ENCODE measurements around the gene ODAD4.

The ODAD4 gene

DNA sequence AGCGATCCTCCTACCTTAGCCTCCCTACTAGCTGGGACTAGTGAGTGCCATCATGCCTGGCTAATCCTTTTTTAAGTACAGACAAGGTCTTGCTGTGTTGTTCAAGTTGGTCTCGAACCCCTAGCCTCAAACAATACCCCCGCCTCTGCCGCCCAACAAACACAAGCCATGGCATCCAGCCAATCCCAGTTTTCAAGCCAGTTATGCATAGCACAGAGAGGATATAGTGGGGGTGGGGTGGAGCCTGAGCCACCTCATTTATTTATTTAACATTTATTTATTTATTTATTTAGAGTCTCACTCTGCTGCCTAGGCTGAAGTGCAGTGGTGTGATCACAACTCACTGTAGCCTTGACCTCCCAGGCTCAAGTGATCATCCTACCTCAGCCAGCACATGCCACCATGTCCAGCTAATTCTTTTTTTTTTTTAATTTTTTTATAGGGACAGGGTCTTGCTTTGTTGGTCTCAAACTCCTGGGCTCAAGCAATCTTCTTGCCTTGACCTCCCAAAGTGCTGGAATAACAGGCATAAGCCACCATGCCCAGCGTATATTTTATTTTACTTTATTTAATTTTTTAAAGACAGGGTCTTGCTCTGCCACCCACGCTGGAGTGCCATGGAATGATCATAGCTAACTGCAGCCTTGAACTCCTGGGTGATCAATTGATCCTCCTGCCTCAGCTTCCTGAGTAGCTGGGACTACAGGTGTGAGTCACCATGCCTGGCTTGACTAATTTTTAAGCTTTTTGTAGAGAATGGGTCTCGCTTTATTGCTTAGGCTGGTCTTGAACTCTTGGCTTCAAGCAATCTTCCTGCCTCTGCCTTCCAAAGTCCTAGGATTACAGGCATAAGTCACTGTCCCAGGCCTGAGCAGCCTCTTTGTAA, 39.0 kb upstream of the ODAD4 start:
- DNase-seq (ENCODE audit: low read depth): no peak
- H3K4me3 ChIP-seq (ENCODE audit: low read depth, low read length): no peak overlapping the region
- TF ChIP-seq, protein P1, sequence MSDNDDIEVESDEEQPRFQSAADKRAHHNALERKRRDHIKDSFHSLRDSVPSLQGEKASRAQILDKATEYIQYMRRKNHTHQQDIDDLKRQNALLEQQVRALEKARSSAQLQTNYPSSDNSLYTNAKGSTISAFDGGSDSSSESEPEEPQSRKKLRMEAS (IDR thresholded peaks at IDR 0.05; ENCODE audit: low read depth, low read length): no peak
- no peak for TF ChIP-seq MYC (IDR thresholded peaks at IDR 0.05; ENCODE audit: low read depth, low read length)
- TF ChIP-seq POLR2A (IDR thresholded peaks at IDR 0.05; ENCODE audit: extremely low read depth, insufficient read length): no peak
- TF ChIP-seq, protein P2, sequence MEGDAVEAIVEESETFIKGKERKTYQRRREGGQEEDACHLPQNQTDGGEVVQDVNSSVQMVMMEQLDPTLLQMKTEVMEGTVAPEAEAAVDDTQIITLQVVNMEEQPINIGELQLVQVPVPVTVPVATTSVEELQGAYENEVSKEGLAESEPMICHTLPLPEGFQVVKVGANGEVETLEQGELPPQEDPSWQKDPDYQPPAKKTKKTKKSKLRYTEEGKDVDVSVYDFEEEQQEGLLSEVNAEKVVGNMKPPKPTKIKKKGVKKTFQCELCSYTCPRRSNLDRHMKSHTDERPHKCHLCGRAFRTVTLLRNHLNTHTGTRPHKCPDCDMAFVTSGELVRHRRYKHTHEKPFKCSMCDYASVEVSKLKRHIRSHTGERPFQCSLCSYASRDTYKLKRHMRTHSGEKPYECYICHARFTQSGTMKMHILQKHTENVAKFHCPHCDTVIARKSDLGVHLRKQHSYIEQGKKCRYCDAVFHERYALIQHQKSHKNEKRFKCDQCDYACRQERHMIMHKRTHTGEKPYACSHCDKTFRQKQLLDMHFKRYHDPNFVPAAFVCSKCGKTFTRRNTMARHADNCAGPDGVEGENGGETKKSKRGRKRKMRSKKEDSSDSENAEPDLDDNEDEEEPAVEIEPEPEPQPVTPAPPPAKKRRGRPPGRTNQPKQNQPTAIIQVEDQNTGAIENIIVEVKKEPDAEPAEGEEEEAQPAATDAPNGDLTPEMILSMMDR (IDR thresholded peaks at IDR 0.05; ENCODE audit: low read depth, low read length): no peak

GRCh38 chr17:41892021-41892376, 38.4 kb upstream of the ODAD4 start:
- no peak overlapping the region for H3K4me3 ChIP-seq (ENCODE audit: low read depth, low read length)
- no peak for DNase-seq (ENCODE audit: low read depth)
- no peak for TF ChIP-seq POLR2A (IDR thresholded peaks at IDR 0.05; ENCODE audit: extremely low read depth, insufficient read length)
- TF ChIP-seq MYC (IDR thresholded peaks at IDR 0.05; ENCODE audit: low read depth, low read length): no peak
- TF ChIP-seq, protein P2 (IDR thresholded peaks at IDR 0.05; ENCODE audit: low read depth, low read length): no peak
- TF ChIP-seq, protein P1 (IDR thresholded peaks at IDR 0.05; ENCODE audit: low read depth, low read length): no peak

DNA sequence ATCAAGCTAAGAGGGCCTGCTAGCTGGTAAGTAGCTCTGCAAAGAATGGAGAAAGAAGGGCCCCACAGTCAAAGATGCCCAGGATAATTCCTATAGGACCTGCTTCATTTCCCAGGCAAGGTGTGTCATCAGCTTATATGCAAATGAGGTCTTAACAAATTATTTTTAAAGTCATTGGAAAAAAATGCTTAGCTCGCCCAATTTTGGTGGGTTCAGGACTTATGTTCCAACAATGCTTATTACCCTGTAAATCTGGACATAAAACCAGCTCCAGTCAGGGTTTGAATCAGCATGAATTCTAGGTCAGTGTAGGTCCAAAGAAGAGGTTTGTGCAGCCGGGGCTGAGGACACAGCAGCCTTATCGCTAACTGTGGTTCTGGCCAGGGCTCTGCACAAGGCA, 37.0 kb upstream of the ODAD4 start:
- DNase-seq (ENCODE audit: low read depth): no peak
- H3K4me3 ChIP-seq (ENCODE audit: low read depth, low read length): no peak overlapping the region
- TF ChIP-seq MYC (IDR thresholded peaks at IDR 0.05; ENCODE audit: low read depth, low read length) (no peak), POLR2A (IDR thresholded peaks at IDR 0.05; ENCODE audit: extremely low read depth, insufficient read length) (no peak)

DNA sequence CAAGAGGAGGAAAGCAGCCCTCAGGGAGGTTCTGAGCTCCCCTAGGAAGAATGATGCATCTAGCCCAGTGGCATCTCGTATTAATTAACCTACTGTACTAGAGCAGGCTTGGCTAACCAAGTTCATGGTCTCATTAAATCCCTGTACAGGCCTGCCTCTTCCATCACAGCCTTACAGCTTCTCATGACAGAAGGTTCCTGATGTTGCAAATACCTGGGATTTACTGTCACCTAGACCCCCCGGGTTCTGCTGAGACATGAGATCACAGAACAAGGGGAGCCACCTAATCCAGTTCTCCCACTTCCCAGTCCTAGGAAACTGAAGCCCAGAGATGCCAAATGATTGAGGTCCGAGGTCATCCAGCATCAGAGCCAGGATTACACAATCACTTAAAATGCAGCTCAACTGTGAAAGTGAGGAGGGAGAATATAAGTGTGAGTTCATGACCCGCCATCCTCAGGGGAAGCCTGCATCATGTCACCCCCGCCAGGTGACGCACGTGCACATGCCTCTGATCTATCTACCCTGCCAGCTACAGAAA, 35.6 kb upstream of the ODAD4 start:
- DNase-seq (ENCODE audit: low read depth): no peak
- H3K4me3 ChIP-seq (ENCODE audit: low read depth, low read length): no peak overlapping the region
- TF ChIP-seq MYC (IDR thresholded peaks at IDR 0.05; ENCODE audit: low read depth, low read length) (no peak), POLR2A (IDR thresholded peaks at IDR 0.05; ENCODE audit: extremely low read depth, insufficient read length) (no peak)
- TF ChIP-seq, protein P1 (IDR thresholded peaks at IDR 0.05; ENCODE audit: low read depth, low read length): no peak
- TF ChIP-seq, protein P2 (IDR thresholded peaks at IDR 0.05; ENCODE audit: low read depth, low read length): no peak

DNA sequence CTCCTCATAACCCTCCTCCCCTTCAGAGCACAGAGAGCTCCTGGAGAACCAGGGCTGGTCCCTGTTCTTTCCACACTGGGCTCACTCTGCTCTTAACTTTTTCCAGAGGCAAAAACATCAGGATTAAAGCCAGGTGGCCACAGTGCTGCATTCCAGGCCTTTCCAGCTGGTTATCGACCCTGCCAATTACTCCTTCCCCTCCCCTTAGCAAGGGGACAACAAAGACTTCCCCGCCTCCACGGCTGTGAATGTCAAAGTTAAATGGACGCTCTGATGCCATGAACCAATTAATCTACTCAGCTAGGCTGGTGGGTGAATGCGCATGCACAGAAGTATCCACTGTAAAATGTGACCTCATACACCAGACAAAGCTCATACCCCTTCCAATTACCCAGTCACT, 34.8 kb upstream of the ODAD4 start:
- DNase-seq (ENCODE audit: low read depth): no peak
- TF ChIP-seq, protein P1 (IDR thresholded peaks at IDR 0.05; ENCODE audit: low read depth, low read length): no peak
- TF ChIP-seq MYC (IDR thresholded peaks at IDR 0.05; ENCODE audit: low read depth, low read length): no peak
- TF ChIP-seq POLR2A (IDR thresholded peaks at IDR 0.05; ENCODE audit: extremely low read depth, insufficient read length): no peak
- TF ChIP-seq, protein P2 (IDR thresholded peaks at IDR 0.05; ENCODE audit: low read depth, low read length): no peak
- no peak overlapping the region for H3K4me3 ChIP-seq (ENCODE audit: low read depth, low read length)

DNA sequence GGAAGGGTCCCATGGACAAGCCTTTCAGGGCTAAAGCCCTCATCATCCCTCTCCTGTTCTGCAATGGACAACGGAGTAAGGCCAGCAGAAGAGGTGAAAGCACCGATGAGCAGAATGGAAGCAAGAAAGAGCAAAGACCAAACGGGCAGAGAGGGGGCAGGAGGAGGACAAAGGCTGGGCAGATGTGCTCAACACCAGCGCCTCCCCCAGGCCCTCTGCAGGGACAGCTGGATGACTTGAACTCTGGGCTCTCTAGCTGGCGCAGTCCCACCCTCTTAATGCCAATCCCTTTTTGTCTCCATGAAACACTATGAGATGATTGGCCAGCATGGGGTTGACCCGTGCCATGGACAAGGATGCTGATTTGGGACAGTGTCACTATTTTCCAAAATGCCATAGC, 33.7 kb upstream of the ODAD4 start:
- H3K4me3 ChIP-seq (ENCODE audit: low read depth, low read length): no peak overlapping the region
- TF ChIP-seq, protein P2 (IDR thresholded peaks at IDR 0.05; ENCODE audit: low read depth, low read length): no peak
- TF ChIP-seq MYC (IDR thresholded peaks at IDR 0.05; ENCODE audit: low read depth, low read length) (no peak), POLR2A (IDR thresholded peaks at IDR 0.05; ENCODE audit: extremely low read depth, insufficient read length) (no peak)
- TF ChIP-seq, protein P1 (IDR thresholded peaks at IDR 0.05; ENCODE audit: low read depth, low read length): no peak
- no peak for DNase-seq (ENCODE audit: low read depth)

Data from NB4 (cell line).